Spleen (tissue), 7 donors: Measurements from ENCODE around the gene FAS.

ENCODE experiments used
- POLR2A ChIP-seq, 3 donors: fragments of 450-650 bp; IDR thresholded peaks; one replicate each; pipeline ENCODE4 v1.5.1; 2017; ENCODE audit warnings: antibody characterized with exemption in 3 of 3, mild to moderate bottlenecking in 1 of 3
- TF ChIP-seq, protein P1 (sequence below), 11 experiments: fragments of 200-600 bp in 7 of 11; fragments of 450-650 bp in 4 of 11; sonication (generic) in 4 of 11; IDR thresholded peaks in 8 of 11; conservative IDR thresholded peaks in 3 of 11; 1 replicate in 7 of 11; 2 replicates in 4 of 11; pipeline versions ENCODE4 v1.4.0 to v1.8.0; 2016 to 2021; ENCODE audit warnings: antibody characterized with exemption in 11 of 11, inconsistent platforms in 4 of 11, mild to moderate bottlenecking in 1 of 11
- donor health status: DM: no; HTN: no; CAD: no; lungs with moderate emphysema.
- donor health status: DM: no; HTN: no; CAD: no.
- donor health status: DM: no; HTN: no; CAD: no.

DNA sequence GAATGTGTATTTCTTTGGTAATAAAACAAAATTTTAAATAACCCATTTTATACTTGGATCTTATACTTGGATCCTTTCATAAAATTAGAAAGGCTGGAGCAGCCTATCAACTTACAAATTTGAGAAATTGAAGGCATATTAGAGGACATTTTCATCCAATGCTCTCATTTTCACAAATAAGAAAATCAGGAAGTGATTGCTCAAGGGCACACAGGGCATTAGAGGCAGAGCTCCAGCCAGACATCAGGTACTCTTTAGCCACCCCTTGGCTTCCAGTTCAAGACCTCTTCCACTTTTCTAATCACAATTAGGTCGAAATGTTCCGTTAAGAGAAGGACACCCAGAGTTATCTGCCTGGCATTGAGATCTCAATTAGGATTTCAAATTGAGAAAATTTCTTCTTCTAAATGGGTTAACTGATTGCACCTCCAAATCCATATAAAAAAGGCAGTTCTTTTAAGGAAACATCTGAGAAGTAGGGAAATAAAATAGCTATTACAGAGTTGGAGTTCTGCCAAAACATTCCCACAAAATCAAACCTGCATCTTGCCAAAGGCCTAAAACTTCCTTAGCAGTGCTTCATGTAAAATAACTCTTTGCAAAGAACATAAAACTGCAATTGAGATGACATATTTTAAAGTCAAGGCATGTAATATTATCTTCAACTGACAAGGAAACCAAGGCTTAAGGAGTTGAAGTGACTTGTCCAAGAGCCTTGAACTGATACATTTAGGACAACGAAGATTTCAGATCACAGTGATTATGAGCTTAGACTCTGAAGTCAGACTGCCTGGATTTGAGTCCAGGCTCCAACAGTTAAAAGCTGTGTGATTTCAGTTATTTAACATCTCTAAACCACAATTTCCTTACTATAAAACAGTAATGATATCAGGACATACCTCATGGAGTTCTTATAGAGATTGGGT lies 40.4 kb upstream of the FAS start:
- TF ChIP-seq POLR2A (IDR thresholded peaks at IDR 0.05): no peak
- TF ChIP-seq, protein P1, sequence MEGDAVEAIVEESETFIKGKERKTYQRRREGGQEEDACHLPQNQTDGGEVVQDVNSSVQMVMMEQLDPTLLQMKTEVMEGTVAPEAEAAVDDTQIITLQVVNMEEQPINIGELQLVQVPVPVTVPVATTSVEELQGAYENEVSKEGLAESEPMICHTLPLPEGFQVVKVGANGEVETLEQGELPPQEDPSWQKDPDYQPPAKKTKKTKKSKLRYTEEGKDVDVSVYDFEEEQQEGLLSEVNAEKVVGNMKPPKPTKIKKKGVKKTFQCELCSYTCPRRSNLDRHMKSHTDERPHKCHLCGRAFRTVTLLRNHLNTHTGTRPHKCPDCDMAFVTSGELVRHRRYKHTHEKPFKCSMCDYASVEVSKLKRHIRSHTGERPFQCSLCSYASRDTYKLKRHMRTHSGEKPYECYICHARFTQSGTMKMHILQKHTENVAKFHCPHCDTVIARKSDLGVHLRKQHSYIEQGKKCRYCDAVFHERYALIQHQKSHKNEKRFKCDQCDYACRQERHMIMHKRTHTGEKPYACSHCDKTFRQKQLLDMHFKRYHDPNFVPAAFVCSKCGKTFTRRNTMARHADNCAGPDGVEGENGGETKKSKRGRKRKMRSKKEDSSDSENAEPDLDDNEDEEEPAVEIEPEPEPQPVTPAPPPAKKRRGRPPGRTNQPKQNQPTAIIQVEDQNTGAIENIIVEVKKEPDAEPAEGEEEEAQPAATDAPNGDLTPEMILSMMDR (IDR thresholded peaks at IDR 0.05 in 8 of 11, conservative IDR thresholded peaks at IDR 0.05 in 3 of 11): no peak
